Fibroblast of skin of right biceps (primary cell): ENCODE results near the gene HOXB3.
"Not testable (repeated sequence)": the region's sequence is repeated elsewhere in the genome, so short reads cannot be mapped to it uniquely, and the experiment has no call there.

ENCODE experiments used
- DNase-seq: peaks from one replicate; pipeline ENCODE4 v3.0.0-alpha.2; 2013

The HOXB3 gene

GRCh38 chr17:48522031-48522653 is 67.9 kb downstream of the HOXB3 start:
- peak; percentile 80 for DNase-seq

- peak; percentile 73 for DNase-seq
Observed at GRCh38 chr17:48520631-48521079, 69.4 kb downstream of the HOXB3 start.

- DNase-seq = no peak
Observed at GRCh38 chr17:48519427-48519826, 70.6 kb downstream of the HOXB3 start.

- DNase-seq = no peak
Observed at GRCh38 chr17:48517478-48517877, 72.6 kb downstream of the HOXB3 start.

- DNase-seq = no peak
Observed at GRCh38 chr17:48515925-48516900, 73.8 kb downstream of the HOXB3 start.

GRCh38 chr17:48514477-48514876 is 75.6 kb downstream of the HOXB3 start:
- DNase-seq = peak; percentile 55

GRCh38 chr17:48513666-48514455 is 76.2 kb downstream of the HOXB3 start:
- no peak for DNase-seq

- DNase-seq = no peak
Observed at GRCh38 chr17:48513097-48513496, 76.9 kb downstream of the HOXB3 start.

GRCh38 chr17:48510761-48511604 is 79.1 kb downstream of the HOXB3 start:
- peak; percentile 65 for DNase-seq

GRCh38 chr17:48510381-48510760 is 79.7 kb downstream of the HOXB3 start:
- DNase-seq = no peak

- DNase-seq = not testable (repeated sequence)
Observed at GRCh38 chr17:48509708-48510107, 80.3 kb downstream of the HOXB3 start.

- no peak for DNase-seq
Observed at GRCh38 chr17:48506246-48506645, 83.8 kb downstream of the HOXB3 start.

- DNase-seq = peak; percentile 90
Observed at GRCh38 chr17:48505788-48506187, 84.3 kb downstream of the HOXB3 start.

- DNase-seq = no peak
Observed at GRCh38 chr17:48504953-48505352, 85.1 kb downstream of the HOXB3 start.

GRCh38 chr17:48503747-48504146 is 86.3 kb downstream of the HOXB3 start:
- no peak for DNase-seq

- no peak for DNase-seq
Observed at GRCh38 chr17:48502901-48503300, 87.1 kb downstream of the HOXB3 start.

GRCh38 chr17:48502312-48502711 is 87.7 kb downstream of the HOXB3 start:
- no peak for DNase-seq

- peak; percentile 82 for DNase-seq
Observed at GRCh38 chr17:48500435-48501426, 89.3 kb downstream of the HOXB3 start.

GRCh38 chr17:48499735-48500434 is 90.2 kb downstream of the HOXB3 start:
- no peak for DNase-seq

- DNase-seq = peak; percentile 47
Observed at GRCh38 chr17:48499248-48499647, 90.8 kb downstream of the HOXB3 start.
